Neural cell (in vitro differentiated cells): ENCODE data around the gene BAG5. TPM values are rescaled to one million over a fixed set of nuclear protein-coding genes. Genes with fewer than 3 reads are reported as not detected.

Experiments used
- H2AFZ ChIP-seq: fragments of 200-600, 300-800 bp; sonication (generic), shearing (Covaris generic); 2 replicates; pipeline ENCODE4 v1.6.0; 2014; ENCODE audit warnings: low read depth, mild to moderate bottlenecking, antibody characterized with exemption, low read length, moderate library complexity
- H3F3A ChIP-seq: fragments of 200-600 bp; shearing (Covaris generic); 2 replicates; pipeline ENCODE4 v1.6.1; 2016; ENCODE audit warnings: mild to moderate bottlenecking, moderate library complexity, mixed read lengths, antibody characterized with exemption, low read length; ENCODE audit not compliant: insufficient read depth, poor library complexity, severe bottlenecking
- H3K27ac ChIP-seq: fragments of 200-600, 300-800 bp; sonication (generic), shearing (Covaris generic); 2 replicates; pipeline ENCODE4 v1.5.1; 2014; ENCODE audit warnings: mild to moderate bottlenecking, low read length, moderate library complexity
- H3K27me3 ChIP-seq: fragments of 300-800, 200-600 bp; sonication (generic), shearing (Covaris generic); 2 replicates; pipeline ENCODE4 v1.6.0; 2014; ENCODE audit warnings: mild to moderate bottlenecking, low read depth, low read length, moderate library complexity; ENCODE audit not compliant: insufficient read depth
- H3K36me3 ChIP-seq: fragments of 300-800, 200-600 bp; sonication (generic), shearing (Covaris generic); 2 replicates; pipeline ENCODE4 v1.5.1; 2014; ENCODE audit warnings: mild to moderate bottlenecking, antibody characterized with exemption, low read length, moderate library complexity; ENCODE audit not compliant: insufficient read depth
- H3K4me2 ChIP-seq: fragments of 300-800, 200-600 bp; sonication (generic), shearing (Covaris generic); 2 replicates; pipeline ENCODE4 v1.6.0; 2014; ENCODE audit warnings: mild to moderate bottlenecking, low read length
- H3K4me3 ChIP-seq: fragments of 300-800, 200-600 bp; sonication (generic), shearing (Covaris generic); 2 replicates; pipeline ENCODE4 v1.5.1; 2014; ENCODE audit warnings: mild to moderate bottlenecking, low read length, moderate library complexity
- H3K79me2 ChIP-seq: fragments of 200-600 bp; shearing (Covaris generic); replicated peaks from 2 replicates; pipeline ENCODE4 v1.6.0; 2014; ENCODE audit warnings: mild to moderate bottlenecking, low read length, moderate library complexity; ENCODE audit not compliant: insufficient read depth
- H3K9ac ChIP-seq: fragments of 300-800, 200-600 bp; sonication (generic), shearing (Covaris generic); 2 replicates; pipeline ENCODE4 v1.6.1; 2016; ENCODE audit warnings: mild to moderate bottlenecking, low read length, mixed read lengths
- H3K9me2 ChIP-seq: fragments of 200-600 bp; shearing (Covaris generic); 2 replicates; pipeline ENCODE4 v1.6.1; 2016; ENCODE audit warnings: mild to moderate bottlenecking, low read length, mixed read lengths; ENCODE audit not compliant: insufficient read depth
- H3K9me3 ChIP-seq: fragments of 200-600, 300-800 bp; sonication (generic), shearing (Covaris generic); 2 replicates; pipeline ENCODE4 v1.6.1; 2016; ENCODE audit warnings: mild to moderate bottlenecking, mixed run types, low read length, moderate library complexity, mixed read lengths
- H4K20me1 ChIP-seq: fragments of 200-600 bp; shearing (Covaris generic); 2 replicates; pipeline ENCODE4 v1.6.1; 2016; ENCODE audit warnings: mild to moderate bottlenecking, mixed run types; ENCODE audit not compliant: insufficient read depth
- EP300 ChIP-seq: fragments of 450-650 bp; conservative IDR thresholded peaks from 2 replicates; pipeline ENCODE4 v1.6.1; 2014; ENCODE audit warnings: antibody characterized with exemption, mild to moderate bottlenecking, moderate library complexity; ENCODE audit not compliant: poor library complexity, severe bottlenecking
- EZH2 ChIP-seq: fragments of 200-600, 300-800 bp; shearing (Covaris generic), sonication (generic); IDR thresholded peaks from 2 replicates; pipeline ENCODE4 v1.6.1; 2014; ENCODE audit warnings: antibody characterized with exemption, low read length, borderline replicate concordance, mild to moderate bottlenecking; ENCODE audit not compliant: insufficient read depth, poor library complexity, severe bottlenecking
- MXI1 ChIP-seq: fragments of 450-650 bp; conservative IDR thresholded peaks from 2 replicates; pipeline ENCODE4 v1.6.1; 2014; ENCODE audit warnings: antibody characterized with exemption, mild to moderate bottlenecking; ENCODE audit not compliant: poor library complexity, severe bottlenecking
- POLR2AphosphoS5 ChIP-seq: IDR thresholded peaks from 2 replicates; pipeline ENCODE4 v1.6.1; 2012
- RAD21 ChIP-seq: fragments of 450-650 bp; conservative IDR thresholded peaks from 2 replicates; pipeline ENCODE4 v1.6.1; 2014; ENCODE audit warnings: antibody characterized with exemption, mild to moderate bottlenecking, moderate library complexity
- SMC3 ChIP-seq: fragments of 450-650 bp; conservative IDR thresholded peaks from 2 replicates; pipeline ENCODE4 v1.6.1; 2014; ENCODE audit warnings: antibody characterized with exemption, mild to moderate bottlenecking, moderate library complexity; ENCODE audit not compliant: poor library complexity
- TAF1 ChIP-seq: IDR thresholded peaks from 2 replicates; pipeline ENCODE4 v1.6.1; 2012; ENCODE audit warnings: low read depth
- polyA plus RNA-seq: library from polyadenylated mRNA; depleted of rRNA; stranded (reverse); fragments of >200 nt; gene quantifications from 2 replicates; pipeline ENCODE4 v1.2.3, GENCODE V29; 2014
- TF ChIP-seq, protein P1 (sequence below): fragments of 450-650 bp; IDR thresholded peaks from 2 replicates; pipeline ENCODE4 v1.5.1; 2014; ENCODE audit warnings: antibody characterized with exemption, mild to moderate bottlenecking, moderate library complexity; ENCODE audit not compliant: poor library complexity, severe bottlenecking
- TF ChIP-seq, protein P2 (sequence below): IDR thresholded peaks from 2 replicates; pipeline ENCODE4 v1.6.1; 2012; ENCODE audit warnings: borderline replicate concordance

Gene BAG5
- polyA plus RNA-seq, 1 donor from 2014 or later = 25.5 TPM

DNA sequence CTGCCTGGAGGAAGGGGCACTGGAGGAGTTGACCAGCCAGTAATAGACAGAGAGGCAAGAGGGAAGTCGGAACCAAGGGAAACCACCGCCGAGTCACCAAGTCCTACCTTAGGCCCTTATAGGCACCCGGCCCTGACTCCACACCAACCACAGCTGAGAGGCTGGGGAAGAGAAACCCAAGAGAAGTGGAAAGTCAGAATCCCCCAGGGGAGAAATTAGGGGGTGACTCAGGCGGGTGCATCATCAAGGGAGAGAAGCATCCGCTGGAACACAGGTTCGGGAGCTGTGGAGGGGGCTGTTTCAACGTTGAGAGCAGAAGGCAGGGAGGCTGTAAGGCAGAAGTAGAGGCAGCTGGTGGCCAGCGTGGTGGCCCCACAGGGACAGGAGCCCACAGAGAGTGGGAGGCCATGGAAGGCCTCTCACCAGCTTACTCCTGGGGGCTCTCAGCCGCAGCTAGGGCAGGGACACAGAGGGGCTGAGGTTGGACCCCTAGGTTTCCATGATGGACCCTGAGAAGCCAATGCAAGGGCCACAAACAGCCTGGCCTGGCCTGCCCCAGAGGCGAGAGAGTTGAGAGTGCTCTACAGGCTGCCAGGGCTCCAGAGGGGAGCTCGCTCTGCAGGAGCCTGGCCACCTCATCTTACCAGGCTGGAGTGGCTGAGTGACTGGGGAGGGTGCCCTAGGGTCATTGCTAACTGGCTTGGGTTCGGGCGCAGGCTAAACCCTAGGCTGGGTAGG lies 34.9 kb downstream of the BAG5 start:
- H3K9me2 ChIP-seq = no peaks in the 10 kb centered on the region
- no peaks in the 10 kb centered on the region for H3F3A ChIP-seq
- H3K4me3 ChIP-seq = peak overlapping the region; percentile 92
- H3K9me3 ChIP-seq = no peaks in the 10 kb centered on the region
- no peaks in the 10 kb centered on the region for H3K36me3 ChIP-seq
- H4K20me1 ChIP-seq = no peaks in the 10 kb centered on the region
- no peaks in the 10 kb centered on the region for H3K27me3 ChIP-seq
- peaks cover 15% of the 10 kb centered on the region for H3K79me2 ChIP-seq
- H3K9ac ChIP-seq = peak overlapping the region; percentile 81
- peak overlapping the region; percentile 89 for H3K4me2 ChIP-seq
- no peak for TF ChIP-seq EZH2
- no peak for TF ChIP-seq POLR2AphosphoS5
- no peak for TF ChIP-seq RAD21
- TF ChIP-seq MXI1 = no peak
- TF ChIP-seq TAF1 = no peak
- TF ChIP-seq SMC3 = no peak
- no peak overlapping the region for H3K27ac ChIP-seq
- no peak overlapping the region for H2AFZ ChIP-seq

DNA sequence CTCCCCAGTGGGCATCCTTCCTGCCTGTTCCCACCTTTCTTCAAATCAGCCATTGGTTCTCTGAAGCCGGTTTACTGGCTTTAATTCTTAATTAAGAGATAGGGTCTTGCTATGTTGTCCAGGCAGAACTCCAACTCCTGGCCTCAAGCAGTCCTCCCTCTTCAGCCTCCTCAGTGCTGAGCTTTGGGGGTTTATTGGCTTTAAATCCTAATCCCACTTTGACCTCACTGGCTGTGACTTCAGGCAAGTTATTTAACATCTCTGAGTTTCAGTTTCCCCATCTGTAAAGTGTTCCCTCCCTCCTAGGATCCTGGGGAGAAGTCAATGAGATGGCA lies 35.6 kb downstream of the BAG5 start:
- no peak overlapping the region for H3K4me3 ChIP-seq
- no peaks in the 10 kb centered on the region for H3K27me3 ChIP-seq
- TF ChIP-seq EP300 (no peak), POLR2AphosphoS5 (no peak), RAD21 (no peak), SMC3 (no peak), EZH2 (no peak), TAF1 (no peak), MXI1 (no peak)
- TF ChIP-seq, protein P1, sequence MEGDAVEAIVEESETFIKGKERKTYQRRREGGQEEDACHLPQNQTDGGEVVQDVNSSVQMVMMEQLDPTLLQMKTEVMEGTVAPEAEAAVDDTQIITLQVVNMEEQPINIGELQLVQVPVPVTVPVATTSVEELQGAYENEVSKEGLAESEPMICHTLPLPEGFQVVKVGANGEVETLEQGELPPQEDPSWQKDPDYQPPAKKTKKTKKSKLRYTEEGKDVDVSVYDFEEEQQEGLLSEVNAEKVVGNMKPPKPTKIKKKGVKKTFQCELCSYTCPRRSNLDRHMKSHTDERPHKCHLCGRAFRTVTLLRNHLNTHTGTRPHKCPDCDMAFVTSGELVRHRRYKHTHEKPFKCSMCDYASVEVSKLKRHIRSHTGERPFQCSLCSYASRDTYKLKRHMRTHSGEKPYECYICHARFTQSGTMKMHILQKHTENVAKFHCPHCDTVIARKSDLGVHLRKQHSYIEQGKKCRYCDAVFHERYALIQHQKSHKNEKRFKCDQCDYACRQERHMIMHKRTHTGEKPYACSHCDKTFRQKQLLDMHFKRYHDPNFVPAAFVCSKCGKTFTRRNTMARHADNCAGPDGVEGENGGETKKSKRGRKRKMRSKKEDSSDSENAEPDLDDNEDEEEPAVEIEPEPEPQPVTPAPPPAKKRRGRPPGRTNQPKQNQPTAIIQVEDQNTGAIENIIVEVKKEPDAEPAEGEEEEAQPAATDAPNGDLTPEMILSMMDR = no peak
- TF ChIP-seq, protein P2, sequence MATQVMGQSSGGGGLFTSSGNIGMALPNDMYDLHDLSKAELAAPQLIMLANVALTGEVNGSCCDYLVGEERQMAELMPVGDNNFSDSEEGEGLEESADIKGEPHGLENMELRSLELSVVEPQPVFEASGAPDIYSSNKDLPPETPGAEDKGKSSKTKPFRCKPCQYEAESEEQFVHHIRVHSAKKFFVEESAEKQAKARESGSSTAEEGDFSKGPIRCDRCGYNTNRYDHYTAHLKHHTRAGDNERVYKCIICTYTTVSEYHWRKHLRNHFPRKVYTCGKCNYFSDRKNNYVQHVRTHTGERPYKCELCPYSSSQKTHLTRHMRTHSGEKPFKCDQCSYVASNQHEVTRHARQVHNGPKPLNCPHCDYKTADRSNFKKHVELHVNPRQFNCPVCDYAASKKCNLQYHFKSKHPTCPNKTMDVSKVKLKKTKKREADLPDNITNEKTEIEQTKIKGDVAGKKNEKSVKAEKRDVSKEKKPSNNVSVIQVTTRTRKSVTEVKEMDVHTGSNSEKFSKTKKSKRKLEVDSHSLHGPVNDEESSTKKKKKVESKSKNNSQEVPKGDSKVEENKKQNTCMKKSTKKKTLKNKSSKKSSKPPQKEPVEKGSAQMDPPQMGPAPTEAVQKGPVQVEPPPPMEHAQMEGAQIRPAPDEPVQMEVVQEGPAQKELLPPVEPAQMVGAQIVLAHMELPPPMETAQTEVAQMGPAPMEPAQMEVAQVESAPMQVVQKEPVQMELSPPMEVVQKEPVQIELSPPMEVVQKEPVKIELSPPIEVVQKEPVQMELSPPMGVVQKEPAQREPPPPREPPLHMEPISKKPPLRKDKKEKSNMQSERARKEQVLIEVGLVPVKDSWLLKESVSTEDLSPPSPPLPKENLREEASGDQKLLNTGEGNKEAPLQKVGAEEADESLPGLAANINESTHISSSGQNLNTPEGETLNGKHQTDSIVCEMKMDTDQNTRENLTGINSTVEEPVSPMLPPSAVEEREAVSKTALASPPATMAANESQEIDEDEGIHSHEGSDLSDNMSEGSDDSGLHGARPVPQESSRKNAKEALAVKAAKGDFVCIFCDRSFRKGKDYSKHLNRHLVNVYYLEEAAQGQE = no peak
- no peaks in the 10 kb centered on the region for H3K9me3 ChIP-seq
- H3K27ac ChIP-seq = no peak overlapping the region
- H3K4me2 ChIP-seq = no peak overlapping the region
- no peaks in the 10 kb centered on the region for H3K36me3 ChIP-seq
- no peaks in the 10 kb centered on the region for H4K20me1 ChIP-seq
- H3K79me2 ChIP-seq = peaks cover 19% of the 10 kb centered on the region
- no peak overlapping the region for H2AFZ ChIP-seq
- no peak overlapping the region for H3K9ac ChIP-seq
- no peaks in the 10 kb centered on the region for H3K9me2 ChIP-seq
- no peaks in the 10 kb centered on the region for H3F3A ChIP-seq
